GM21423 (cell line): ENCODE measurements around the gene ZIC1.

ENCODE experiments used
- ATAC-seq: cut with Tn5 transposase; IDR thresholded peaks from one replicate; pipeline ENCODE4 v1.9.1; 2021; ENCODE audit warnings: mild to moderate bottlenecking, moderate library complexity; ENCODE audit not compliant: unreplicated experiment

ZIC1 gene

GRCh38 chr3:147379651-147380050 lies 29.5 kb upstream of the ZIC1 start:
- ATAC-seq, result no peak

- ATAC-seq, result no peak
Measured at GRCh38 chr3:147380387-147380951, 28.7 kb upstream of the ZIC1 start.

GRCh38 chr3:147380977-147381376 lies 28.2 kb upstream of the ZIC1 start:
- ATAC-seq, result no peak

GRCh38 chr3:147381596-147381995 lies 27.6 kb upstream of the ZIC1 start:
- no peak for ATAC-seq

GRCh38 chr3:147383617-147384016 lies 25.5 kb upstream of the ZIC1 start:
- ATAC-seq, result no peak

GRCh38 chr3:147384210-147385058 lies 24.7 kb upstream of the ZIC1 start:
- ATAC-seq, result no peak

- no peak for ATAC-seq
Measured at GRCh38 chr3:147385059-147386012, 23.8 kb upstream of the ZIC1 start.

- no peak for ATAC-seq
Measured at GRCh38 chr3:147387291-147387884, 21.8 kb upstream of the ZIC1 start.

GRCh38 chr3:147387885-147388699 lies 21.1 kb upstream of the ZIC1 start:
- no peak for ATAC-seq

- no peak for ATAC-seq
Measured at GRCh38 chr3:147388700-147389580, 20.2 kb upstream of the ZIC1 start.

- no peak for ATAC-seq
Measured at GRCh38 chr3:147389717-147390116, 19.4 kb upstream of the ZIC1 start.

GRCh38 chr3:147390589-147391569 lies 18.3 kb upstream of the ZIC1 start:
- ATAC-seq, result no peak

- no peak for ATAC-seq
Measured at GRCh38 chr3:147391781-147392624, 17.2 kb upstream of the ZIC1 start.

- no peak for ATAC-seq
Measured at GRCh38 chr3:147392625-147392946, 16.6 kb upstream of the ZIC1 start.

- no peak for ATAC-seq
Measured at GRCh38 chr3:147393261-147393942, 15.8 kb upstream of the ZIC1 start.

- ATAC-seq, result no peak
Measured at GRCh38 chr3:147393943-147394883, 15.0 kb upstream of the ZIC1 start.
